ENCODE results near the gene NVL. TPM values are rescaled to one million over a fixed set of nuclear protein-coding genes. Genes with fewer than 3 reads are reported as not detected.

The NVL gene
- total RNA-seq, 1 donor from 2014 or later: 39.4 TPM

DNA sequence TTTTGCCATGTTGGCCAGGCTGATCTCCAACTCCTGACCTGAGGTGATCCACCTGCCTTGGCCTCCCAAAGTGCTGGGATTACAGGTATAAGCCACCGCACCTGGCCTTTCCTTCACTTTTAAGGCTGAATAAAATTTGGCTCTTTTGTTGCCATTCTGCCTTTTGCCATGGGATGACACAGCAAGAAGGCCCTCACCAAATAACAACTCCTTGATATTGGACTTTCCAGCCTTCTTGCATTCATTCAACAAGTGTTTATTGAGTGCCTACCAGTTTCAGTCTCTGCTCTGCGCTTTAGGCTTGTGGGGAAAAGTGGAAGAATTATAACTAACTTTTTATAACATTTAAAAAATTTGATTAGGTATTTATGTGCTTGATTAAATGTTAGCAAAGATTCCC lies 1.9 kb upstream of the NVL start:
- TF ChIP-seq, protein P1, sequence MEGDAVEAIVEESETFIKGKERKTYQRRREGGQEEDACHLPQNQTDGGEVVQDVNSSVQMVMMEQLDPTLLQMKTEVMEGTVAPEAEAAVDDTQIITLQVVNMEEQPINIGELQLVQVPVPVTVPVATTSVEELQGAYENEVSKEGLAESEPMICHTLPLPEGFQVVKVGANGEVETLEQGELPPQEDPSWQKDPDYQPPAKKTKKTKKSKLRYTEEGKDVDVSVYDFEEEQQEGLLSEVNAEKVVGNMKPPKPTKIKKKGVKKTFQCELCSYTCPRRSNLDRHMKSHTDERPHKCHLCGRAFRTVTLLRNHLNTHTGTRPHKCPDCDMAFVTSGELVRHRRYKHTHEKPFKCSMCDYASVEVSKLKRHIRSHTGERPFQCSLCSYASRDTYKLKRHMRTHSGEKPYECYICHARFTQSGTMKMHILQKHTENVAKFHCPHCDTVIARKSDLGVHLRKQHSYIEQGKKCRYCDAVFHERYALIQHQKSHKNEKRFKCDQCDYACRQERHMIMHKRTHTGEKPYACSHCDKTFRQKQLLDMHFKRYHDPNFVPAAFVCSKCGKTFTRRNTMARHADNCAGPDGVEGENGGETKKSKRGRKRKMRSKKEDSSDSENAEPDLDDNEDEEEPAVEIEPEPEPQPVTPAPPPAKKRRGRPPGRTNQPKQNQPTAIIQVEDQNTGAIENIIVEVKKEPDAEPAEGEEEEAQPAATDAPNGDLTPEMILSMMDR (IDR thresholded peaks at IDR 0.05; ENCODE audit: unreplicated experiment): no peak
- DNase-seq (ENCODE audit: low spot score in 2 of 2, unreplicated experiment in 2 of 2): no peak
- H3K27me3 Mint-ChIP-seq (ENCODE audit: low read depth): no peaks in the 10 kb centered on the region
- no peaks in the 10 kb centered on the region for H3K36me3 Mint-ChIP-seq
- H3K27ac Mint-ChIP-seq: no peak overlapping the region
- H3K4me1 Mint-ChIP-seq: peaks cover 22% of the 10 kb centered on the region
- no peak overlapping the region for H3K4me3 Mint-ChIP-seq
- H3K9me3 Mint-ChIP-seq: no peaks in the 10 kb centered on the region

DNA sequence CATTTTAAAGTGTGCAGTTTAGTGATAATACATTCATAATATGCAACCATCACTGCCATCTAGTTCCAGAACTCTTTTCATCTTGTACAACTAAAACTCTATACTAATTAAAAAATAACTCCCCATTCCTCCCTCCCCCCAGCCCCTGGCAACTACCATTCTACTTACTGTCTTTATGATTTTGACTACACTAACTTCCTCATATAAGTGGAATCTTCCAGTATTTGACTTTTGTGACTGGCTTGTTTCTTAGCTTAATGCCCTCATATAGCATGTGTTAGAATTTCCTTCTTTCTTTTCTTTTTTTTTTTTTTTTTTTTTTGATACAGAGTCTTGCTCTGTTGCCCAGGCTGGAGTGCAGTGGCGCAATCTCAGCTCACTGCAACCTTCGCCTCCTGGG lies 1.4 kb upstream of the NVL start:
- peaks cover 22% of the 10 kb centered on the region for H3K4me1 Mint-ChIP-seq
- no peak for DNase-seq (ENCODE audit: low spot score in 2 of 2, unreplicated experiment in 2 of 2)
- peak overlapping the region; percentile 99 for H3K27ac Mint-ChIP-seq
- H3K27me3 Mint-ChIP-seq (ENCODE audit: low read depth): no peaks in the 10 kb centered on the region
- H3K9me3 Mint-ChIP-seq: no peaks in the 10 kb centered on the region
- H3K36me3 Mint-ChIP-seq: no peaks in the 10 kb centered on the region
- TF ChIP-seq, protein P1 (IDR thresholded peaks at IDR 0.05; ENCODE audit: unreplicated experiment): no peak
- peak overlapping the region; percentile 86 for H3K4me3 Mint-ChIP-seq

DNA sequence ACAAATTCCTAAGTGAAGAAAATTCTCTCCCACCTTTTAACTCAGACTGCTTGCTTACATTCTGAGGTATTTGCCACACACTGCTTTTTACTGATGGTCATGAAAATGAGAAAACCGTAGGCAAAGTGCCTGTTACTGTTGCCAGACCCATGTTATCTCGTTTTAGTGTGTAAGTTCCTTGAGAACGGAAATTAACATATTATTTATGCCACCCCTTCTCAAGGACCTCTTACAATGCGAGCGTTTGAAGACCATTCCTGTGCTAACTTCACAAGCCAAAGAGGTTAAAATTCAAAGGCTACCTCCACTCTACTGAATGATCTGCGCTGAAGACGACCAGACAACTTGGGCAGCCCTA lies 509 bp downstream of the NVL start:
- H3K4me3 Mint-ChIP-seq: peak overlapping the region; percentile 86
- H3K4me1 Mint-ChIP-seq: peaks cover 22% of the 10 kb centered on the region
- DNase-seq (ENCODE audit: low spot score in 2 of 2, unreplicated experiment in 2 of 2): no peak
- H3K9me3 Mint-ChIP-seq: no peaks in the 10 kb centered on the region
- H3K27me3 Mint-ChIP-seq (ENCODE audit: low read depth): no peaks in the 10 kb centered on the region
- peak overlapping the region; percentile 99 for H3K27ac Mint-ChIP-seq
- peaks cover 2% of the 10 kb centered on the region for H3K36me3 Mint-ChIP-seq
- TF ChIP-seq, protein P1 (IDR thresholded peaks at IDR 0.05; ENCODE audit: unreplicated experiment): no peak

DNA sequence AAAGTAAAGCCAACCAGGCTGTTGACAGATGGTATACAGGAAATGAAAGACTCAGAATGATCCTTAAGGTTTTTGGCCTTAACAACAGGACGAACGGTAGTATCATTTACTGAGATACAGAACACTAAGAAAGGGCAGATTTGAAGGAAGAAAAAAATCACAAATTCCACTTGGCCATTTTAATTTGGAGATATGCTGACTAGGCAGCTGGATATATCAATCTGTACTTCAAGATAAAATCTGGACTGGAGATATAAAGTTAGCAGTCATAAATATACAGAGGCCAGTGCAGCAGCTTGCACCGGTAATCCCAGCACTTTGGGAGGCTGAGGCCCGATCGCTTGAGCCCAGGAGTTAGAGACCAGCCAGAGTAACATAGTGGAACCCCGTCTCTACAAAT lies 1.3 kb downstream of the NVL start:
- Mint-ChIP-seq H3K27me3 (ENCODE audit: low read depth) (no peaks in the 10 kb centered on the region), H3K27ac (peak overlapping the region; percentile 47), H3K9me3 (no peaks in the 10 kb centered on the region), H3K4me1 (peaks cover 18% of the 10 kb centered on the region), H3K36me3 (peaks cover 2% of the 10 kb centered on the region), H3K4me3 (peak overlapping the region; percentile 48)
- no peak for DNase-seq (ENCODE audit: low spot score in 2 of 2, unreplicated experiment in 2 of 2)
- TF ChIP-seq, protein P1 (IDR thresholded peaks at IDR 0.05; ENCODE audit: unreplicated experiment): no peak

DNA sequence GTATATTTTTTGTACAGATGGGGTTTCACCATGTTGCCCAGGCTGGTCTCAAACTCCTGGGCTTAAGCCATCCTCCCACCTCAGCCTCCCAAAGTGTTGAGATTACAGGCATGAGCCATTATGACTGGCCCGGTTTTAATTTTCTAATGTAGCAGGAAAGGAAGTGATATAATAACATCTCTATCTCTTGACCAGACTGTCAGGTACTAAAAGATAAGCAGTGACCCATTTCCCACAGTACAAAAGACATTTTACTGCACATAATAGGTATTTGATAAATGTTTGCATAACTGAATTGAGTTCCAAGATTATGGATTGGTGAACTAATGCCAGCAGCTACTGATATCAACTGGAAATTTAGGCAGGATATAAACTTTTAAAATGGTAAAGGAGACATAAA lies 4.0 kb downstream of the NVL start:
- no peak for DNase-seq (ENCODE audit: low spot score in 2 of 2, unreplicated experiment in 2 of 2)
- no peaks in the 10 kb centered on the region for H3K9me3 Mint-ChIP-seq
- H3K27ac Mint-ChIP-seq: no peak overlapping the region
- H3K27me3 Mint-ChIP-seq (ENCODE audit: low read depth): no peaks in the 10 kb centered on the region
- H3K4me3 Mint-ChIP-seq: no peak overlapping the region
- peaks cover 18% of the 10 kb centered on the region for H3K4me1 Mint-ChIP-seq
- H3K36me3 Mint-ChIP-seq: peaks cover 6% of the 10 kb centered on the region
- TF ChIP-seq, protein P1 (IDR thresholded peaks at IDR 0.05; ENCODE audit: unreplicated experiment): no peak

DNA sequence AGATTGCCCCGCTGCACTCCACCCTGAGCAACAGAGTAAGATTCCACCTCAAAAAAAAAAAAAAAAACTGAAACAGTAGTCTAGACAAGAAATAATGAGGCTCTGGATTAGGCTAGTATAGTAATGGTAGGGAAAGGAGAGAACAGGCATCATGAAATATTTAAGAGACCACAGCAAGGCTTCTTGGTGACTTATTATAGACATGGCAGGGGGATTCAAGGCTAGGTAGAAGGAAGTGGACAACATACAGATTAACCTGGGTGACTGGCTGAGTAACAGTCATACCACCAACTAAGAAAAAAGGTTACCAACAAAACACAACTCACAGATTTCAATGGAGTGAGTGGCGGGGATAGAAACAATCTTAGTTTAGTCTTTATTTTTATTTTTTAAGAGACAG lies 8.3 kb downstream of the NVL start:
- no peak overlapping the region for H3K4me3 Mint-ChIP-seq

More for the DNA sequence above, 8.3 kb downstream of the NVL start:
- H3K36me3 Mint-ChIP-seq: peaks cover 9% of the 10 kb centered on the region
- H3K9me3 Mint-ChIP-seq: no peaks in the 10 kb centered on the region
- H3K27ac Mint-ChIP-seq: no peak overlapping the region
- TF ChIP-seq, protein P1 (IDR thresholded peaks at IDR 0.05; ENCODE audit: unreplicated experiment): no peak
- no peaks in the 10 kb centered on the region for H3K27me3 Mint-ChIP-seq (ENCODE audit: low read depth)
- no peak for DNase-seq (ENCODE audit: low spot score in 2 of 2, unreplicated experiment in 2 of 2)
- H3K4me1 Mint-ChIP-seq: no peaks in the 10 kb centered on the region
